H1 (cell line): Measurements from ENCODE around the gene SPATA33. TPM values are rescaled to one million over a fixed set of nuclear protein-coding genes. Genes with fewer than 3 reads are reported as not detected.

ENCODE experiments used
- CTCF ChIA-PET: fragments of 300-600 bp; sonication (Branson Sonifier 250); formaldehyde crosslinking; loops from one replicate; lab custom pipeline; 2021; ENCODE audit not compliant: partially characterized antibody; lab: Charles Lee
- POLR2A ChIA-PET: fragments of 300-600 bp; sonication (Branson Sonifier 250); formaldehyde crosslinking; loops from one replicate; lab custom pipeline; 2021; ENCODE audit warnings: inconsistent platforms; ENCODE audit not compliant: partially characterized antibody; lab: Charles Lee
- DNase-seq, 2 experiments: peaks; one replicate each; pipeline versions ENCODE4 v3.0.0 to v3.0.0-alpha.2; 2010 to 2022; ENCODE audit warnings: low spot score in 2 of 2, low read depth in 1 of 2, mixed read lengths in 1 of 2
- FAIRE-seq: peaks from 2 replicates; lab custom pipeline; 2011; peaks lifted over from hg19 to GRCh38; lab: Jason Lieb, UNC
- H2AFZ ChIP-seq: 2 replicates; pipeline ENCODE4 v1.8.1; 2012; ENCODE audit warnings: low read length, inconsistent platforms
- H2AK5ac ChIP-seq: 2 replicates; pipeline ENCODE4 v1.6.1; 2013; ENCODE audit warnings: low read depth, low read length
- H2BK120ac ChIP-seq: replicated peaks from 2 replicates; pipeline ENCODE3; 2013; ENCODE audit warnings: low read depth, low read length, inconsistent platforms
- H2BK12ac ChIP-seq: 2 replicates; pipeline ENCODE4 v1.6.1; 2013; ENCODE audit warnings: low read depth, low read length
- H2BK15ac ChIP-seq: 2 replicates; pipeline ENCODE4 v1.6.1; 2013; ENCODE audit warnings: low read length
- H2BK20ac ChIP-seq: 2 replicates; pipeline ENCODE4 v1.6.1; 2013; ENCODE audit warnings: low read length
- H2BK5ac ChIP-seq: 2 replicates; pipeline ENCODE4 v1.6.1; 2013; ENCODE audit warnings: low read depth, low read length
- H3K14ac ChIP-seq: 2 replicates; pipeline ENCODE4 v1.6.1; 2013; ENCODE audit warnings: inconsistent platforms; ENCODE audit not compliant: insufficient read length
- H3K18ac ChIP-seq: 2 replicates; pipeline ENCODE4 v1.6.1; 2013; ENCODE audit warnings: low read length; ENCODE audit errors: extremely low read depth
- H3K23ac ChIP-seq: 2 replicates; pipeline ENCODE4 v1.6.1; 2013; ENCODE audit warnings: inconsistent platforms; ENCODE audit not compliant: insufficient read length
- H3K23me2 ChIP-seq: 2 replicates; pipeline ENCODE4 v1.6.1; 2013; ENCODE audit warnings: low read depth, low read length
- H3K27ac ChIP-seq: 2 replicates; pipeline ENCODE4 v1.6.1; 2011; ENCODE audit warnings: low read depth, low read length, inconsistent platforms
- H3K27me3 ChIP-seq, 4 experiments: replicated peaks in 1 of 4; 1 replicate in 1 of 4; 2 replicates in 3 of 4; pipeline versions ENCODE4 v1.6.1 to v1.8.1; 2011 to 2013; ENCODE audit warnings: low read length in 3 of 4, mild to moderate bottlenecking in 3 of 4, inconsistent platforms in 2 of 4, mixed read lengths in 2 of 4, moderate library complexity in 1 of 4; ENCODE audit not compliant: control insufficient read depth in 3 of 4, insufficient read depth in 3 of 4; ENCODE audit errors: extremely low read depth in 1 of 4
- H3K36me3 ChIP-seq, 4 experiments: 2 replicates each; pipeline versions ENCODE4 v1.6.1 to v1.8.1; 2011 to 2013; ENCODE audit warnings: mild to moderate bottlenecking in 4 of 4, low read length in 3 of 4, moderate library complexity in 2 of 4, control low read depth in 1 of 4, inconsistent platforms in 1 of 4; ENCODE audit not compliant: insufficient read depth in 4 of 4, control insufficient read depth in 2 of 4
- H3K4ac ChIP-seq: replicated peaks from 2 replicates; pipeline ENCODE3; 2013; ENCODE audit warnings: low read length, low read depth, mixed read lengths, inconsistent platforms; ENCODE audit not compliant: insufficient read length
- H3K4me1 ChIP-seq, 4 experiments: replicated peaks in 1 of 4; 1 replicate in 1 of 4; 2 replicates in 3 of 4; pipeline versions ENCODE4 v1.6.1 to v1.8.1; 2011 to 2013; ENCODE audit warnings: low read length in 3 of 4, inconsistent platforms in 2 of 4, mixed read lengths in 1 of 4; ENCODE audit not compliant: insufficient read depth in 4 of 4, control insufficient read depth in 3 of 4
- H3K4me2 ChIP-seq, 2 experiments: 2 replicates each; pipeline versions ENCODE4 v1.6.1 to v1.8.1; 2011 to 2013; ENCODE audit warnings: low read depth in 2 of 2, low read length in 2 of 2, control low read depth in 1 of 2, inconsistent platforms in 1 of 2, mild to moderate bottlenecking in 1 of 2; ENCODE audit not compliant: insufficient read depth in 1 of 2
- H3K4me3 ChIP-seq, 4 experiments: fragments of 200-600, 300-600 bp in 1 of 4; sonication (generic), shearing (Covaris generic), sonication (Bioruptor Twin) in 1 of 4; 2 replicates each; pipeline versions ENCODE4 v1.5.1 to v1.8.1; 2011 to 2016; ENCODE audit warnings: low read length in 4 of 4, low read depth in 3 of 4, control low read depth in 2 of 4, inconsistent platforms in 2 of 4, mild to moderate bottlenecking in 2 of 4, mixed read lengths in 1 of 4, moderate library complexity in 1 of 4; ENCODE audit not compliant: insufficient read depth in 2 of 4; ENCODE audit errors: extremely low read depth in 1 of 4
- H3K56ac ChIP-seq: replicated peaks from 2 replicates; pipeline ENCODE3; 2013; ENCODE audit warnings: low read depth, mild to moderate bottlenecking, mixed read lengths, low read length, inconsistent platforms; ENCODE audit not compliant: insufficient read length
- H3K79me1 ChIP-seq: 2 replicates; pipeline ENCODE4 v1.6.1; 2013; ENCODE audit warnings: low read depth, low read length, control low read depth
- H3K79me2 ChIP-seq, 2 experiments: 2 replicates each; pipeline versions ENCODE4 v1.6.1 to v1.8.1; 2012 to 2013; ENCODE audit warnings: low read length in 2 of 2, mild to moderate bottlenecking in 2 of 2, inconsistent platforms in 1 of 2; ENCODE audit not compliant: insufficient read depth in 2 of 2, control insufficient read depth in 1 of 2
- H3K9ac ChIP-seq, 4 experiments: replicated peaks in 1 of 4; 1 replicate in 1 of 4; 2 replicates in 3 of 4; pipeline versions ENCODE4 v1.6.1 to v1.8.1; 2011 to 2013; ENCODE audit warnings: low read depth in 3 of 4, low read length in 3 of 4, control low read depth in 2 of 4, mild to moderate bottlenecking in 2 of 4, moderate library complexity in 2 of 4, inconsistent platforms in 1 of 4; ENCODE audit errors: extremely low read depth in 1 of 4
- H3K9me3 ChIP-seq, 2 experiments: 2 replicates each; pipeline versions ENCODE4 v1.6.1 to v1.8.1; 2012 to 2013; ENCODE audit warnings: mild to moderate bottlenecking in 2 of 2, moderate library complexity in 2 of 2, control low read depth in 1 of 2, inconsistent platforms in 1 of 2, low read depth in 1 of 2, low read length in 1 of 2, mixed read lengths in 1 of 2; ENCODE audit not compliant: insufficient read depth in 2 of 2
- H4K20me1 ChIP-seq, 2 experiments: replicated peaks in 1 of 2; 2 replicates each; pipeline versions ENCODE3 to v1.8.1; 2011 to 2013; ENCODE audit warnings: inconsistent platforms in 2 of 2, low read length in 2 of 2, mild to moderate bottlenecking in 1 of 2; ENCODE audit not compliant: insufficient read depth in 2 of 2, control insufficient read depth in 1 of 2
- H4K5ac ChIP-seq: 2 replicates; pipeline ENCODE4 v1.6.1; 2013; ENCODE audit warnings: low read length, low read depth, mixed read lengths, inconsistent platforms; ENCODE audit not compliant: insufficient read length
- H4K8ac ChIP-seq: 2 replicates; pipeline ENCODE4 v1.8.0; 2013; ENCODE audit warnings: mild to moderate bottlenecking, moderate library complexity, low read length, inconsistent platforms; ENCODE audit not compliant: insufficient read depth; ENCODE audit errors: extremely low read depth
- H4K91ac ChIP-seq: replicated peaks from 2 replicates; pipeline ENCODE3; 2013; ENCODE audit warnings: low read length, mixed read lengths, inconsistent platforms; ENCODE audit not compliant: insufficient read length
- CBX5 ChIP-seq: fragments of 300-800, 300-1000 bp; sonication (generic); IDR thresholded peaks from 2 replicates; pipeline ENCODE4 v1.7.1; 2016; ENCODE audit warnings: antibody characterized with exemption, low read length, low read depth
- CHD2 ChIP-seq: IDR thresholded peaks from 2 replicates; pipeline ENCODE4 v1.6.1; 2012; ENCODE audit warnings: low read length, improper control_type of control experiment
- KDM1A ChIP-seq: fragments of 200-600, 300-600 bp; sonication (generic); IDR thresholded peaks from 2 replicates; pipeline ENCODE4 v1.7.1; 2016; ENCODE audit warnings: mild to moderate bottlenecking, low read length, borderline replicate concordance
- PHF8 ChIP-seq: fragments of 200-600 bp; sonication (generic); conservative IDR thresholded peaks from 2 replicates; pipeline ENCODE4 v1.7.1; 2012; ENCODE audit warnings: low read depth, mild to moderate bottlenecking, inconsistent platforms, low read length, moderate library complexity
- SAP30 ChIP-seq: fragments of 300-600 bp; sonication (generic); IDR thresholded peaks from 2 replicates; pipeline ENCODE4 v1.7.1; 2012; ENCODE audit warnings: low read length, moderate library complexity, mild to moderate bottlenecking, inconsistent platforms; ENCODE audit not compliant: insufficient read depth, insufficient replicate concordance
- WGBS, 2 experiments: shearing (Covaris generic) in 1 of 2; methylation state at CpG; one replicate each; pipeline versions ENCODE4 v1.1.6 to v1.1.7; 2013 to 2015; ENCODE audit warnings: low lambda C conversion rate in 2 of 2, mixed read lengths in 2 of 2, inconsistent platforms in 1 of 2, low coverage in 1 of 2, missing lambda C conversion rate in 1 of 2; ENCODE audit not compliant: insufficient replicate concordance in 2 of 2, insufficient coverage in 1 of 2, insufficient read length in 1 of 2; ENCODE audit errors: extremely low coverage in 1 of 2, missing lambda C conversion rate in 1 of 2; 5-methylcytosine and 5-hydroxymethylcytosine counted together
- polyA plus RNA-seq, 7 experiments: library from polyadenylated mRNA; depleted of rRNA in 3 of 7; stranded (reverse) in 5 of 7; unstranded in 2 of 7; fragments of >200 nt in 5 of 7; fragments of 200-250 nt in 2 of 7; gene quantifications; 1 replicate in 5 of 7; 2 replicates in 1 of 7; 4 replicates in 1 of 7; pipeline versions ENCODE4 v1.2.1 to v1.2.3, GENCODE V29; 2011 to 2013; ENCODE audit warnings: missing spikeins in 2 of 7, mixed read lengths in 2 of 7
- total RNA-seq: library from RNA; stranded (reverse); fragmentation: NEBNext Ultra II Directional; extraction: Animal tissue kit (Norgen Biotek cat#: 25700); gene quantifications from 2 replicates; pipeline ENCODE4 v1.2.1, GENCODE V29; 2021

Gene SPATA33
- total and polyA plus RNA-seq, 2 of the 8 experiments (the other 6 are each of a cell fraction or from before 2014, with no cell fraction given) = 5.4 to 16.9 TPM

DNA sequence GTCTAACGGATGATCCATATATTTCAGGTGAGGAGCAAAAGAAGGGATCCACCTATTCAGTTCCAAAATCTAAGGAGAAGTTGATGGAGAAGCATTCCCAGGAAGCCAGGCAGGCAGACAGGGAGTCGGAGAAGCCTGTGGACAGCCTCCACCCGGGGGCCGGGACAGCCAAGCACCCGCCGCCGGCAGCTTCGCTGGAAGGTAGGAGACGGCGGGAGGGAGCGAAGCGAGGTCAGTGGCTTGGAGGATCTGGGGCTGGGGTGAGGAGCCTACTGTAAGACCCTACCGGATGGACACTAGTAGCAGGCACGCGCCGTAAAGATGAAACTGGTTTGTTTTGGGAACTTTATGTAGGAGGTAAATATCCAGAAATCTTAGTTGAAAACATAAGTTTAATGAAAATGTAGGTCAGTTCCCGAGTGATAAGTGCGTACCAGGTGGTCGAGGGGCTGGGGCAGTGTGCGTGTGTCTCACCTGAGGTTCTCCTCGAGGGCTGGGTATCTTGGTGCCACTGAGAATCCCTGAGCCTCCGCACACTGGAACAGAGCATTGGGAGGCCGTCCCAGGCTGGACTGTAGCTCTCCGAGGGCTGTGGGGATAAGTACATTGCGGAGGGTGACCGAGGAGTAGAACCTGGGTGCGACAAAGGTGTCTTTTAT lies 714 bp downstream of the SPATA33 start:
- Histone ChIP-seq H3K9me3 (no peaks in the 10 kb centered on the region), H2AK5ac (0 out of 2 replicates have a peak overlapping the region, but pooled peaks have one; percentile 9), H3K9ac (peak overlapping the region; percentile 55 to 90 (median 64)), H4K5ac (no peak overlapping the region), H3K4me3 (peak overlapping the region; percentile 79 to 99 (median 87)), H2BK12ac (no peak overlapping the region), H2AFZ (no peak overlapping the region; the same call in 1 of the 2 replicates), H2BK120ac (no peak overlapping the region), H3K14ac (no peak overlapping the region), H3K23ac (no peak overlapping the region), H3K79me2 (peaks cover 0 to 28% of the 10 kb centered on the region in 2 experiments; a peak in 2 of 4 replicates)
- DNase-seq (no peak), FAIRE-seq (no peak)
- 0 out of 2 replicates have a peak, but pooled peaks have one; percentile 26 for TF ChIP-seq PHF8
- TF ChIP-seq CBX5 = no peak
- no peak for TF ChIP-seq CHD2
- TF ChIP-seq SAP30 = peak; percentile 70
- no peak for TF ChIP-seq KDM1A
- TF ChIP-seq, all 59 proteins: peak for 2
- ChIA-PET POLR2A (interaction anchor here (0.7 to 2.2 kb wide), 7 partner anchors 9 to 150 kb away, joined by 3 to 9 read pairs (median 5); partner anchors contain the start of genes CDK10 and SPG7), CTCF (interaction anchor here (0.9 to 1.7 kb wide), 3 partner anchors 43 to 93 kb away, joined by 3 to 7 read pairs (median 4); no protein-coding TSS in a partner anchor)
- Histone ChIP-seq H2BK15ac (no peak overlapping the region), H2BK5ac (no peak overlapping the region), H4K8ac (peak overlapping the region; percentile 87), H3K27me3 (no peaks in the 10 kb centered on the region), H3K79me1 (peaks cover 10% of the 10 kb centered on the region), H3K4ac (peak overlapping the region; percentile 90), H3K36me3 (peaks cover 0 to 19% (median 11%) of the 10 kb centered on the region in 4 experiments; a peak in 6 of 8 replicates), H3K23me2 (peaks cover 8% of the 10 kb centered on the region), H3K18ac (0 out of 2 replicates have a peak overlapping the region, but pooled peaks have one; percentile 40), H3K4me1 (peaks cover 0 to 8% (median 3%) of the 10 kb centered on the region in 4 experiments; a peak in 3 of 7 replicates), H3K27ac (no peak overlapping the region), H4K20me1 (peaks cover 3 to 5% of the 10 kb centered on the region in 2 experiments), H4K91ac (peak overlapping the region; percentile 19), H3K56ac (peak overlapping the region; percentile 78), H2BK20ac (no peak overlapping the region), H3K4me2 (peak overlapping the region; percentile 78 to 96)
- WGBS, 2 experiments = 33% methylated on average over 26 of the region's 27 CpGs; no CpG with 5 or more reads in 1 of the 2 experiments
